ENCODE measurements around the gene PLXNA2.

PLXNA2 gene

GRCh38 chr1:207996636-207997035 is 247.5 kb downstream of the PLXNA2 start:
- Histone ChIP-seq H3K4me3 (ENCODE audit: severe bottlenecking) (no peak overlapping the region), H3K27me3 (ENCODE audit: insufficient read depth, poor library complexity, severe bottlenecking) (no peaks in the 10 kb centered on the region), H3K4me1 (ENCODE audit: insufficient read depth, poor library complexity, severe bottlenecking) (no peaks in the 10 kb centered on the region), H3K36me3 (ENCODE audit: low read depth) (no peaks in the 10 kb centered on the region), H3K27ac (ENCODE audit: poor library complexity, severe bottlenecking) (no peak overlapping the region), H3K9me3 (ENCODE audit: severe bottlenecking) (no peaks in the 10 kb centered on the region)
- ATAC-seq (ENCODE audit: low read depth) (no peak), DNase-seq (ENCODE audit: low spot score) (no peak)
- no peak for TF ChIP-seq CTCF (IDR thresholded peaks at IDR 0.05; ENCODE audit: poor library complexity, severe bottlenecking)

- Histone ChIP-seq H3K4me1 (ENCODE audit: insufficient read depth, poor library complexity, severe bottlenecking) (no peaks in the 10 kb centered on the region), H3K36me3 (ENCODE audit: low read depth) (no peaks in the 10 kb centered on the region), H3K27me3 (ENCODE audit: insufficient read depth, poor library complexity, severe bottlenecking) (no peaks in the 10 kb centered on the region), H3K9me3 (ENCODE audit: severe bottlenecking) (no peaks in the 10 kb centered on the region), H3K4me3 (ENCODE audit: severe bottlenecking) (no peak overlapping the region), H3K27ac (ENCODE audit: poor library complexity, severe bottlenecking) (no peak overlapping the region)
- DNase-seq (ENCODE audit: low spot score) (no peak), ATAC-seq (ENCODE audit: low read depth) (no peak)
- no peak for TF ChIP-seq CTCF (IDR thresholded peaks at IDR 0.05; ENCODE audit: poor library complexity, severe bottlenecking)
Measured at GRCh38 chr1:207995576-207995975, 248.6 kb downstream of the PLXNA2 start.

- Histone ChIP-seq H3K36me3 (ENCODE audit: low read depth) (no peaks in the 10 kb centered on the region), H3K4me1 (ENCODE audit: insufficient read depth, poor library complexity, severe bottlenecking) (no peaks in the 10 kb centered on the region), H3K27ac (ENCODE audit: poor library complexity, severe bottlenecking) (no peak overlapping the region), H3K9me3 (ENCODE audit: severe bottlenecking) (no peaks in the 10 kb centered on the region), H3K27me3 (ENCODE audit: insufficient read depth, poor library complexity, severe bottlenecking) (no peaks in the 10 kb centered on the region), H3K4me3 (ENCODE audit: severe bottlenecking) (no peak overlapping the region)
- DNase-seq (ENCODE audit: low spot score) (no peak), ATAC-seq (ENCODE audit: low read depth) (no peak)
- TF ChIP-seq CTCF (IDR thresholded peaks at IDR 0.05; ENCODE audit: poor library complexity, severe bottlenecking) = no peak
Measured at GRCh38 chr1:207993477-207994445, 250.4 kb downstream of the PLXNA2 start.

- H3K9me3 ChIP-seq (ENCODE audit: severe bottlenecking) = no peaks in the 10 kb centered on the region
- H3K27me3 ChIP-seq (ENCODE audit: insufficient read depth, poor library complexity, severe bottlenecking) = no peaks in the 10 kb centered on the region
- H3K36me3 ChIP-seq (ENCODE audit: low read depth) = no peaks in the 10 kb centered on the region
- ATAC-seq (ENCODE audit: low read depth) = no peak
- H3K4me1 ChIP-seq (ENCODE audit: insufficient read depth, poor library complexity, severe bottlenecking) = no peaks in the 10 kb centered on the region
- no peak overlapping the region for H3K4me3 ChIP-seq (ENCODE audit: severe bottlenecking)
- no peak for DNase-seq (ENCODE audit: low spot score)
- H3K27ac ChIP-seq (ENCODE audit: poor library complexity, severe bottlenecking) = no peak overlapping the region
- TF ChIP-seq CTCF (IDR thresholded peaks at IDR 0.05; ENCODE audit: poor library complexity, severe bottlenecking) = no peak
Measured at GRCh38 chr1:207992677-207993236, 251.4 kb downstream of the PLXNA2 start.
